Fibroblast of skin of scalp (primary cell): ENCODE data around the gene CRTAP.
A peak's percentile ranks its signal among the peaks of the same experiment; 100 is the strongest.
"Not testable (repeated sequence)": the region's sequence is repeated elsewhere in the genome, so short reads cannot be mapped to it uniquely, and the experiment has no call there.

Source experiments
- DNase-seq: peaks from one replicate; pipeline ENCODE4 v3.0.0-alpha.2; 2013

The CRTAP gene

DNA sequence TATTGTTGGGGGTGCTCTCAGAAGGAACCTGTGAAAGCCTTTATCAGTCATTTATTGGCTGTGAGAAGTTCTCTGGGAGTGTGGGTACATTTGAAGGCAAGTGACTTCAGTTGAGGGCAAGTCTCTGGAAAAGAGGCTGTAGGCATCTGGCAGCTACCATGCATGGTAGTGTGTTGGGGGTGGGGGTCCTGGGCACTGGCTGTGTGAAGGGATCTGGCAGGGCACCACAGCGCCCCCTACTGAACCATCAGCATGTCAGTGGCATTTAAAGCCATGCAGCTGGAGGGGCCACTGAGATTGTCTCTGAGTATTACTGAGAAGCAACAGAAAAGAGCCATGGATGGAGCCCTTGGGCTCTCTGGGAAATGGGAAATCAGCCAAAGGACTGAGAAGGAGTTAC lies 30.6 kb downstream of the CRTAP start:
- no peak for DNase-seq

DNA sequence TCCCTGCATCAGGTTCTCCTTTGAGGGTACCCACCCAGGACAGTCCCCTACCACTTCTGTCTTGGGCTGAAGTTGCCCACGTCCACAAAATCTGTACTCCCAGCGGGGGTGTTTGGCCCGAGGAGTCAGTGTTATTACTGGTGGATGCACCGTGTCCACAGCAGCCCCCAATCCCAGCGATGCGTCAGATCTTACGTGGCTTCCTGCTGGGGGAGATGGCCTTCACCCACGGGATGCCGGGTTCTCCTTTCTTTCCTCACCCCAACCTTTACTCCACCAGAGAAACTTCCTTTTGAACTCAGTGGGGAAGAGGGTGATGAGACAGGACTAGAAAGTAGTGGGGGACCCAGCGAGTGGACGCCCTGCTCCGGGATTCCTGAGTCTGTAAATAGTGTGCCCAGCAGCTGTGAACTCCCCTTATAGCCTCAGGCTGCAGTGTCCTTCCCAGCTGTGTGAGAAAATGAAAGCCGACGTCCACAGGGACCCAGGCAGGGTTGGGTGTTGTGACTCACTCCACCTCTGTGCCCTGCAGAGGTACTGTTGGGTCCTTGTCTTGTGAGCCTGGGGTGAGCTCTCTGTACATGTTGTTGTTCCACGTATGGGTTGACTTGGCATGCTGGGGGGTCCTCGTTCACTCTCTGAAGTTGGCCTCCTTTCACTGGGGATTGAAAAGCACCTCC lies 31.5 kb downstream of the CRTAP start:
- DNase-seq = no peak

DNA sequence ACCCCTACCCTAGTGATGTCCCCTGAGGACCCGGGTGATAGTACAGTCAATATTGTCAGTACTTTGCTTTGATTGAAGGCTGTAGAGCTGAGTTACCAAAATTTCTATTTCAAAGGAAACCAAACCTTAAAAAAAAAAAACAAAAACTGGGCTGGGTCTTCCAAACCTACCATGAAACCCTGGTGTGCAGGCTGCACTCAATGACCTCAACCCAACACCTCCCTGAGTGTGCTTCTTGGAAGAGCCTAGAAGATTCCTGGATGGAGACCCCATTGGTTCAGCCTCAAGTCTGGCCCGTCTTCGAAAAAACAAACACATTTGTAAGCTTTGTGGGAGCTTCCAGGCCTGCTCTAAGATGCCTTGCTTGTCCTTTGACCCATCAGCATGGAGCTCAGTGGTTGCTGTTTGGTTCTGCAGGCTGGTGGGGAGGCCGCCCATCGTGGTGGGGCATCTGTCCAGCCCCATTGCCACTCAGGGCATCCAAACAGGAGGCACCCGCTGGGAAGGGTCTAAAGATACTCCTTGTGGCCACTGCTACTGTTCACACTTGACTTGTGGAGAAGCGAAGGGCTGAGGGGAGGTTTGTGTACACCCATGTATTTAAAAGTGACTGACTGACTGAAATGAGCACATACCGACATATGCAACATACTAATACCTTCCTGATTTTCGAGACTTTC lies 32.2 kb downstream of the CRTAP start:
- no peak for DNase-seq

DNA sequence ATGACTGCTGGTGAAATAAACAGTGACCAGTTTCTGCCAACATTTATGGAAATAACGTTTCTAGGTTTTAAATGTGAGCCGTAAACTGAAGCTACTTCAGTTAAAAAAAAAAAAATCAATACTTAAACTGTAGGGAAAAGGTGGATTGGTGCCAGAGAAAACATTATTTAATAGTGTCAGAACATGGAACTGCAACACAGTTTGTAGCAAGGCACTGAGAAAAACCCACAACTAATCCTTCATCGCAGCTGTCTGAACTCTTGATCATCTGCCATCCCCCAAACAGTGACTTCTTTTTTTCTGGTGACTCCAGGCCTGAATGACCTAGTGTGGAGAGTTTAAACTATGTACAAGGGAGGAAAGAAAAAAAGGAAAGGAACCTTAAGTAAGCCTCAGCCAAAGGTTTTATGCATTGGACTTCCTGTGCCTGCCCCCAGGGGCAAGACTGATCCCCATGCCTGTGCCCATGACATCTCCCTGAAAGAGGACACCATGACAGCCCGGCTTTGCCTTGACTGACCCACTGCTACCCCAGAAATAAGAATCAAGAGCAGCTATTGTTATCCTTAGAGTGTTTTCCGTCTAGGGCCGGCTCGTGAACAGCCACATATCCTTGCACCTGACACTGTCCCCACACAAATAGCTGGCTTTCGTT lies 33.1 kb downstream of the CRTAP start:
- peak; percentile 76 for DNase-seq

DNA sequence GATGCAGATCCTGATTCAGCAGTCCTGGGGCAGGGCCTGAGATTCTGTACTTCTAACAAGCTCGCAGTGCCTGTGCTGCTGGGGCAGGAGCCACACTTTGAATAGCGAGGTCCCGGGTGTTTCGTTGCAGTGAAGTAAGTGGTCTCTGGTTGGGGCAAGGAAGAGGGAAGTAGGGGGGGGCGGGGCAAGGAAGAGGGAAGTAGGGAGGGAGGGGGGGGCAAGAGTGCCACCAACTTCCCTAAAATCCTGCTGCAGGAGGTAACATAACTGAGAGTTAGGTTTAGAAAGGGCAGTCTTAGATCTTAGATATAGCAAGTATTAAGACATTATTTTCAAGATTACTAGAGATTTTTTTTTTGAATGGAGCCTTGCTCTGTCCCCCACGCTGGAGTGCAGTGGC lies 35.5 kb downstream of the CRTAP start:
- DNase-seq = no peak

DNA sequence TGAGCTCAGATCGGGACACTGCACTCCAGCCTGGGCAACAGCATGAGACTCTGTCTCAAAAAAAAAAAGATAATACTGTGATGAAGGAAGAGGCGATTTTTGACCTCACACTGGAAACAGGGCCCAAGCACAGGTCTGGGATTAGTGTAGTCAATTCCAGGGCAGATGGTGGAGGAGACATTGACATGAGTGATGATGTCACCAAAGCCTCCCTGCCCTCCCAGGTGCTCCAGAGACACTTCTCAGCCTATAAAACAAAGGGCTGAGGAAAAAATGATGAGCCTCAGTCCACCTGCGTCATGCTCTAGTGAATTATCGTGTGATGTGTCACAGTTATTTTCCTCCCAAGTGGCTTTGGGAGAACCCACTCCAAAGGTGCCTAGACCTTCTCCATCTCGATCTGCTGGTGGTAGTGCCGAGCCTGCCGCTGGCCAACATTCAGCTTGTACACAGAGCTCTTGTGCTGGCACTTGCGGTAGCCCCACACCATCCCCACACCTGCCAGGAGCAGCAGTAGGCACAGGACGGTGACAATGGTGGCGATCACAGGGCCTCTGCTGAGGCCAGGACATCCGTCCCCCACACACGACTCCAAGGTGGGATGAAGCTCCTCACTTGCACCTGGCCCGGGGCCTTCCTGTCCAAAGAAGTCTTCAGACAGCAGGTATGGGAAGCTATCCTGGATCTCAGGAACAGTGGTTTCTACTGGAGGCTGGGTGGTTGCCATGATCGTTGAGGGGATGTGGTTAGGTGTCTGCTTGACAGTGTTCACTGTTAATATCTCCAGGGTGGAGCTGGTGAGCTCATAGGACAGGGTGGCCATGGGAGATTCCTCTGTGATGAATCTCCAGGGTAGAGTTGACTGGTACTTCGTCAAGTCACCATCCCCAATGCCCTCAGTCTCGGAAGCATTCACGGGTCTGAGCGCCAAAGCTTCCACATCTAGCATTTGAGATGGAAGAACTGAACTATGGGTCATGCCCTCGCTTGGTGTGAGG lies 38.8 kb downstream of the CRTAP start:
- DNase-seq = no peak

DNA sequence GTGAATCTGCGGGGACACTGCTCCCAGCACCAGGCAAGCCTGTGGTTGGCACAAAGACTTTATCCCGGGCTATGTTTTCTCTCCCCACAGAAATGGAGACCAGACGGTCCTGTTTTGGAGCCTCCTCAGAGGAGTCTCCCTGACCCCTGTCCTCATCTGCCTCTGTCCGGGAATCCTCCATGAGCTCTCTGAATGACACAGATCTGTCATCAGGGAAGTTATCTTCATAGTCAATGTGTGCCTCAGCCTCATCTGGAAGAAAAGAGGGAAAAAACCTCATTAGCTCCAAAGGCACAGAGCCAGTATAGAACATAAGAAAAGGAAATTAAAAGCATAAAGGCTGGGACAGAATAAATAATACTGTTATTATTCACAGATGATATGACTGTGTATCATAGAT lies 40.0 kb downstream of the CRTAP start:
- no peak for DNase-seq

DNA sequence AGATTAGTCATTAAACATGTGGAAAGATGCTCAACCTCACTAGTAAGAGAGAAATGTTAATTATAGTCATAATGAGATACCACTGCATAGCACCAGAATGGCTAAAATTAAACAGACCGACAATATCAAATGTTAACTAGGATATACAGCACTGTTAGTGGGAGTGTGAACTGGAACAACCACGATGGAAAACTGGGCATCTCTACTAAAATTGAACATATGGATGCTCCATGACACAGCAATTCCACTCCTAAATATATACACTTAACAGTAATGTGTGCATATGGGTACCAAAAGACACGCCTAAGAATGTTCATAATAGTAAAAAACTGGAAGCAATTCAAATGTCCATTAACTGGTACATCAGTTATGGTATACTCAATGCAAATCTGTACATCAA lies 41.5 kb downstream of the CRTAP start:
- DNase-seq = no peak

DNA sequence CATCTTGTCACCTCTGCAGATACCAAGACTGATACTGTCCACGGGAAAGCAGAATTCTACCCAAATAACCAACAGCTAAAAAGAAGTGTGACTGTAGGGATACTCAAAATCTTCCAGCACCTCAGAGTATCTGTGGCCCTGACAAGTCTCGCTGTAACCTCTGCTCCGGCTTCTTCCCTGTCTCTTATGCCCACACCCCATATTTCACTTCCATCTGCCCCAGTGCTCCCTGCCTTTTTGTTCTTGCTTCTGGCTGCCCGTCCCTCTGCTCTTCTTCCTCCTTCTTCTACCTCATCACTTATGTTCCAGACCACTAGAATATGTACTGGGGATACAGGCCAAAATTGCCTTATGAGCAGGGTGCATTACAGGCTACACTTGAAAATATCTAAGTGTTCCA lies 45.4 kb downstream of the CRTAP start:
- no peak for DNase-seq

DNA sequence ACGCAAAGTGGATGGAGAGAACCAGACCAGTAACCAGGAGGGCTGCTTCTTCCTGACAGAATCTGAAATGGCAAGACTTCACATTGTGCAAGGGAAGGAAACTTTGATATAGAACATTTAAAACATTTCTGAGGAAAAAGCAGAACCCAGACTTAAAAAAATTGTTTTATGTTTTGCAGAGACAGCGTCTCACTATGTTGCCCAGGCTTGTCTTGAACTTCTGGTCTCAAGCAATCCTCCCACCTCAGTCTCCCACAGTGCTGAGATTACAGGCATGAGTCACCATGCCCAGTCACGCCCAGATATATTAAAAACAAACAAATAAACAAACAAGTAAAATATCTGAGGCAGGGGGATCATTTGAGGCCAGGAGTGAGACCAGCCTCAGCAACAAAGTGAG lies 46.2 kb downstream of the CRTAP start:
- DNase-seq = no peak

DNA sequence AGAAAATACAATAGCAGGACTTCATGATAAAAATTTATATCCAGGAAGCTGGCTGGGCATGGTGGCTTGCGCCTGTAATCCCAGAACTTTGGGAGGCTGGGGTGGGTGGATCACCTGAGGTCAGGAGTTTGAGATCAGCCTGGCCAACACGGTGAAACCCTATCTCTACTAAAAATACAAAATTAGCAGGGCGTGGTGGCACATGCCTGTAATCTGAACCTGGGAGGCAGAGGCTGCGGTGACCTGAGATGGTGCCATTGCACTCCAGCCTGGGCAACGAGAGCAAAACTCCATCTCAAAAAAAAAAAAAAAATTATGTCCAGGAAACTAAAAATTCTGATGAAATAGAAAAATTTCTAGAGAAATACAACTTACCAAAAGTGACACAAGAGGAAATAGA lies 48.8 kb downstream of the CRTAP start:
- not testable (repeated sequence) for DNase-seq

DNA sequence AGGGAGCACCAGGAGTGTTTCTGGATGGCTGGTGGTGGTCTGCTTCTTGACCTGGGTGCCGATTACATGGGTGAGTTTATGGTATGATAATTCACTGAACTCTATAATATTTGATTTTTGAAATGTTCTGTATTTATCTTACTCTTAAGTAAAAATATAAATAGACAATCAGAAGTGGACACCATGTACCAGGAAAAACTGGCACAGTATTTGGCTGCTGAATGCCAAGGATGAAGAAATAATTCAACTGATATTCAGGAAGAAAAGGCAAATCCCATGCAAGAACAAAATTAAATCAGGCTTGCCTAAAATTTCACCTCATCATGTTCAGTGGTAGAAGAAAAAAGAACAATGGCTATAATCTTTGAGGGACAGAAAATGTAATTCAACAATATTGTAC lies 51.6 kb downstream of the CRTAP start:
- DNase-seq = no peak

DNA sequence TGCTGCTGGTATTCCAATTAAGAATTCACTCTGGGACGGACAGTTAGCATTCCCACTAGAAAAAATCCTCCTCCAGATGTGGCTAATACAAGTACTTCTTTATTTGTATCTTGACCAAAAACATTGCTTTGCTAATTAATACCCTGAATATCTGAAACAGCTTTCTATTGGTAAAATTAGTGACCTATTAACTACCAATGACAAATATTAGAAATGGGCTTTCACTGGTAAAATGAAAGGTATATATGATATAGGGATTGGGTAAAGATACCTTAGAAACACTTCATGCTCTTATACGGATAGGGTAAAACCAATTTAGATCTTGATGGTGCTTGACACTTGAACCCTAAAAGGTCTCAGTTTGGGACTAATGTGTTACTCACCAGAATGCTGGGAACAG lies 52.3 kb downstream of the CRTAP start:
- no peak for DNase-seq

DNA sequence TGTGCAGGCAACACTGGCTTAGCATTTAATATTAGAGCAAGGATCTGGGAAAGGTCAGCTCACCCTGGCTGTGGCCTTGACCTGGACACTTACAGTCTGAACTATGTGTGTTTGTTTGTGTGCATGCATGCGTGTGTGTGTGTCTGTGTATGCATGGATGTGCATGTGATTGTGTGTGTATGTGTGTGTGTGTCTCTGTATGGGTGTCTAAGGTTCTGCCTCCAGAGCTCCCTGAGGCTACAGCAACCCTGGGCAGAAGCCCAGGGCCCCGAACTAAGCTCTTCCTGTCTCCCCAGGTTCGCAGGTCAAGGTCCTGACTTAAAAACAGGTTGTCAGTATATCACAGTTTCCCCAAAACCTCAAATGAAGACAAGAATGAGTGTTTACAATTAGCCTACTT lies 53.5 kb downstream of the CRTAP start:
- DNase-seq = no peak

DNA sequence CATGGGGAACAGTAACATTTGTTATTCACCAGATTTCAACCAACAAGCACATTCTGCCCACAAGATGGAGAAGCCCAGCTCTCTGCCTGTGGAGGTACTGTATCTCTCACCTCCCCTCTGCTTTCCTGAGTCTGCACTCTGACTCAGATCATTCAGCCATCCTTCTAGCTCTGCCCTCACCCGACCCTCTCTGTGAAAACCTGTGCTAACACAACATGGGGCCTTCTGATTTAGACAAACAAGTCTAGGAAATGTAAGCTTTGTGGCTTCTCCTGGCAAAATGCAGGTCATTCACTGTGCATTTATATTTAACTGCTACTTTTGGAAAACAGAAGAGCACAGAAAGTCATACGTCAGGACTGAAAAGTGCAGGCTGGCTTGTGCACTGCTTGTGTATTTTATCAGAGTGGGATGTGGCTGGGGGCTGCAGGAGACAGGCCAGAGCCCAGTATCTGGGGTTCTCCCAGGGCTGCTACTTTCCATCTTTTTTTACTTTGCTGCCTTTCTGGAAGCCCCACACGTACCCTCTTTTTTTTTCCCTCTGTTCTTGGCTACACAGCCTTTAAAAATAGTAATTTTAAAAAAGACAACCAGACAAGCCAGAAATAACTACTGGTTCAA lies 54.0 kb downstream of the CRTAP start:
- no peak for DNase-seq

DNA sequence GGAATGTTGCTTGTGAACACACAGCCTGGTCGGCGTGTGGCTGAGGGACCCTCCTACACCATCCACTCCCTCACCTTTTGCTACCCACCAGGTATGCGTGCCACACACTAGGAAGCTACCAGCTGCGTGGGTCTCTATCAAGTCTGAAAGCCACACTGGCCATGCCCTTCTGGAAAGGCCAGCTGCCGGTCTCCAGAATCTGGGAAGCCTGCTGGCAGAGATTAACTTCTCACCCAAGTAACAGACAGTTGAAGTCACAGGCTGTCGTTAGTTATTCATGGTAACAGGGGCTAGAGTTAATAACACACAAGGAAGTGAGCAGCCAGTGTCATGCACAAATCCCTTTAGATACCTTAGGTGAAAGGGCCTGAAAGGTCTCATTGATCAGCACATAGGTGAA lies 56.7 kb downstream of the CRTAP start:
- no peak for DNase-seq

DNA sequence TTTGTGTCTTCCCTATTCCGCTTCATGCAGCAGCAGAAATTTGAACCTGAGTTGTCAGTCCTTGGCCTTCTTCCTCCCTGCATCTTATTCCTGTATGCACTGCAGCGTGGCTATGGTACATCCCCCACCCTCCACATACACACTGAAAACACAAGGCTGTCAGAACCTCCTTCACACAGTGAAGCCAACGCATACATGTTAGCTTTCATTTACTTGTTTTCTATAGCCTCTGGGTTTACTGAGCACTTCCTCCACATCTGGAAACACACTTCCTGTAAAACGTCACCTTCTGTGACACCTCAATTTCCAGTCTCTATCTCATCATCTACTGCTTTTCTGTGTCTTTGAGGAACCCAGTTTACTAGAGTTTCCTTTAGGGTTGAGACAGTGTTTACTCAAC lies 57.8 kb downstream of the CRTAP start:
- no peak for DNase-seq

DNA sequence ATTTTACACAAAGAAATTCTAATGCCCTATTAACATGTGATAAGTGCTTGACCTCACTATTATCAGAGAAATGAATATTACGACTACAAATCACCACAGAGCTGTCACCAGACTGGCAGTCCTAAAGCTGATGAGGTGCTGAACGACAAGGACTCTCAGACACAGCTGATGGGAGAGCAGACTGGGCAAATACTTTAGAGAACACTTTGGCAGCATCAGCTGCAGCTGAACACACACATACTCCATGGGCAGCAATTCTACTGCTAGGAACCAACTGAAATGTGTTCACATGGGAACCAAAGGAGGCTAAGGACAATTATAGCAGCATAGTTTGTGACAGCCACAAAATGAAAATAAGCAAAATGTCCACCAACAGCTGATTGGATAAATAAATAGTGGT lies 59.3 kb downstream of the CRTAP start:
- DNase-seq = no peak

DNA sequence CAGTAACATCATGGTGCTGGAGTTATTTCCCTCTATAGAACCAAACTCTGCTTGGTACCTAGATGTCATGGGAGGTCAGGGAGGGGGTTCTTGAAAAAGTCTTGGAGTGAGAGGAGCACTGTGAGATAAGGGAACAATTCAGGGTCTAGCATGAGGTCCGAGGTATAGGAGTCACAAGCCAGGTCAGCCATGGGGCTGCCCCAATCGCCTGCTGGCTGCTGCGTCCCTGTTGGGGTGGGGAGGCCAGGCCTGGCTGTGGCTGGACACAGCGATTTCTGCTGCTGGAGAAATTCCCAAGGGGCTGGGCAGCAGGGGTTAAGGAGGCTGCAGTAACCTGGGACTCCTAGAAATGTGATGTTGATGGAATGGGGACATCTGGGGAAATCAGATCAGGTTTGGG lies 59.9 kb downstream of the CRTAP start:
- no peak for DNase-seq

DNA sequence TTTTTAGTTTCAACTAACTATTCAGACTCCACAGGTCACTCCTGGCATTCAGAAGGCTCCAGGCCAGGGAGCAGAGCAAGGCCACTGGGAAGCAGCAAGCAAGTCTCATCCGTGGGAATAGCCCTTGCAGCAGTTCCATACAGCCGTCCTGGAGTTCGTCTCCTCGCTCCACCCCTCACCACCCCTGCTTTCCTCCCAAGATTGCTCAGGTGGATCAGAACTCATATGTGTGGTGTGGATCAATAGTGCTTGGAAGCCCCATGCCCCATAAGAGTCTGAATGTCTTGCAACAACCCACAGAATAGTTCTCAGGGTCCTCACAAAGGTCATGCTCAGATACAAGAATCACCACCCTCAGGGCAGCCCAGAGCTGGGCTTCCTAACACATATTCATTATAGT lies 60.3 kb downstream of the CRTAP start:
- no peak for DNase-seq

DNA sequence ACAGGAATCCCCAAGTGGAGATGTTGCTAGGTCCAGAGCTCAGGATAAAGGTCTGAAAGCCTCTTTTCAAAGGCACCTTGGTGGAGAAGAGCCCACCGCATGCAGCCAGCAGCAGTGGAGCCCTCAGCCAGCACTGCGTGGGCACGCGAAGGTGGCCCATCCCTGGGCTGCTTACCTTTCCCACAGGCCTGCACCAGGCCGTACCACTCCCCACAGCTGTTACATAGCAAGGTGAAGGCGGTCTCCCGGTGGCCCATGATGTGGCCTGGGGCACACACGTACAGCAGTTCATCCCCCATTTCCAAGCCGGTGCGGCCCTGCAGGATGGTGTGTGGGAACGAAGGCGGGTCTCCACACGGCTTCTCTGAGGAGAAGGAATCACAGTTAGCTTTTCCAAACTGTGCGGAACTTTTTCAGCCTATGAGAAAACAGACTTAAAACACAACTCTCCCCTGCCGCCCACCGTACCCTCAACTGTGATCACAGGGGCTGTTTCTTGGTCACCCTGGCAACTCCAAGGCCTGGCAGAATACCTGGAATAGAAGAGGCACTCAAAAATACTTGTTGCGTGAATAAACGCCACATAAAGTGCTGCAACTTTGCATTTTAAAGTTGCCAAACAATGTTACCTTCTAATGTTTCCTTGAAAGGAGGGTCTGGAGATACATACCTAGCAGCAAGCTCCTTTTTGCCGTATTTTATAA lies 61.0 kb downstream of the CRTAP start:
- DNase-seq = no peak

DNA sequence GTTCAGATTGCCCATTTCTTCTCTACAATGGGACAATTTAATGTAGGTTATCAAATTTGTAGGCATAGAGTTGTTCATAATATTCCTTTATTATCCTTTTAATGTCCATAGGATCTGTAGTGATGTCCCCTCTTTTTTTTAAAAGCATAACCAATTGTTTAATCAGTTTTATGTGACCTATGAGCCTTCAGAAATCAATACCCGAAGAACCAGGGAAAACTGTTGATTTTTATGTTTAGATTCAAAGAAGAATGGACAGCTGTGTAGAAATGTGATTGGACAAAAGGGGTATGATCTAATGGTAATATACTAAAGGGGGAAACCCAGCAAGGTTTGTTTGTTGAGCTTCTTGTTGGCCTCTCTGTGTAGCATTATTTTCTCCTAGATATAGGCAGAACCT lies 65.3 kb downstream of the CRTAP start:
- no peak for DNase-seq
